BLaER1 treated with 17β-estradiol and CSF1 and Interleukin-3, amounts not matched to agents 10 nM and 100 nM (cell line): ENCODE data around the gene MSTO1.
A peak's percentile ranks its signal among the peaks of the same experiment; 100 is the strongest.
"Not testable (repeated sequence)": the region's sequence is repeated elsewhere in the genome, so short reads cannot be mapped to it uniquely, and the experiment has no call there.

Experiments
- H3K27ac ChIP-seq, 11 experiments: shearing (Covaris generic); formaldehyde crosslinking; 2 replicates each; pipeline ENCODE4 v1.8.1; 2022
- H3K27me3 ChIP-seq, 11 experiments: shearing (Covaris generic); formaldehyde crosslinking; 2 replicates each; pipeline ENCODE4 v1.8.1; 2022
- H3K36me3 ChIP-seq, 11 experiments: shearing (Covaris generic); formaldehyde crosslinking; 2 replicates each; pipeline ENCODE4 v1.8.1; 2022
- H3K4me1 ChIP-seq, 10 experiments: shearing (Covaris generic); formaldehyde crosslinking; 2 replicates each; pipeline ENCODE4 v1.8.1; 2022
- H3K4me2 ChIP-seq, 11 experiments: shearing (Covaris generic); formaldehyde crosslinking; 2 replicates each; pipeline ENCODE4 v1.8.1; 2022
- H3K4me3 ChIP-seq, 10 experiments: shearing (Covaris generic); formaldehyde crosslinking; 2 replicates each; pipeline ENCODE4 v1.8.1; 2022
- H3K9ac ChIP-seq, 11 experiments: shearing (Covaris generic); formaldehyde crosslinking; 2 replicates each; pipeline ENCODE4 v1.8.1; 2022
- H3K9me3 ChIP-seq, 11 experiments: shearing (Covaris generic); formaldehyde crosslinking; replicated peaks in 1 of 11; 2 replicates each; pipeline ENCODE4 v1.8.1; 2022
- H4K20me1 ChIP-seq, 11 experiments: shearing (Covaris generic); formaldehyde crosslinking; 2 replicates each; pipeline ENCODE4 v1.8.1; 2022
- Cebpa-rat ChIP-seq, 11 experiments: shearing (Covaris generic); IDR thresholded peaks; 2 replicates each; pipeline ENCODE4 v1.8.1; 2022

Gene MSTO1

DNA sequence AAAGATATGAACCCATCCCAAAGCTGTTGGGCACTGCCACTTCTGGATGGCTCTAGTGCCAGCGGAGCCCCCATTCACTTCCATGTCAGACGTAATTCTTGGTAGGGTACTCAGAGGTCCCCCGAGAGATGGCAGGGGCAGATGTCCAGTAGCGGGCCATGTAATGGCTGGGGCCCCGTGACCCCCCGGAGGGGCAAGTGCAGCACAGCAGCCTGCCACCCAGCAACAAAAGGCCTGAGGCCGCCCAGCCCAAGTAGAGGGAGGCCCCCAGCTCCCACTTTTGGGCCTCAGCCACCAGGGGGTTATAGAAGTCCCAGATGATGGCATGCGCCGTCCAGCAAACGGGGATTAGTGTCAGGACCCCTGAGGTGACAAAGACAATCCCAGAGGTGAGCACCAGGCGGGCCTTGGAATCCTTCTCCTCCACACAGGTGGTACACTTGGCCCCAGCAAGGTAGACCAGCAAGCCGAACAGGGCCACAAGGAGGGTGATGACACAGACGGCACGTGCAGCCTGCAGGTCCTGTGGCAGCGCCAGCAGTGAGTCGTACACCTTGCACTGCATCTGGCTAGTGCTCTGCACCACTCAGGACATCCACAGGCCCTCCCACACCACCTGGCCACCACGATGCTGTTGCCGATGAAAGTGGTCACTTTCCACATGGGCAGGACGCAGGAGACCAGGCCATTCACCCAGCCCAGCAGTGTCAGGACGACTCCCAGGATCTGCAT, 19.3 kb upstream of the MSTO1 start:
- H3K27ac ChIP-seq, H3K4me1 ChIP-seq, H3K27me3 ChIP-seq, H3K9ac ChIP-seq, H3K4me3 ChIP-seq, H3K4me2 ChIP-seq, H3K9me3 ChIP-seq, H4K20me1 ChIP-seq: not testable (repeated sequence)
- peaks cover 0 to 22% (median 0%) of the 10 kb centered on the region in 11 experiments; a peak in 7 of 22 replicates for H3K36me3 ChIP-seq

GRCh38 chr1:155591770-155592169, 18.2 kb upstream of the MSTO1 start:
- Histone ChIP-seq H3K4me1 (no peaks in the 10 kb centered on the region), H3K4me3 (no peak overlapping the region), H3K4me2 (no peak overlapping the region), H3K9ac (no peak overlapping the region), H3K27me3 (no peaks in the 10 kb centered on the region), H4K20me1 (peaks cover 0 to 8% (median 0%) of the 10 kb centered on the region in 11 experiments; a peak in 1 of 22 replicates), H3K9me3 (no peaks in the 10 kb centered on the region), H3K36me3 (peaks cover 0 to 18% (median 0%) of the 10 kb centered on the region in 11 experiments; a peak in 7 of 22 replicates), H3K27ac (no peak overlapping the region)
- no peak for TF ChIP-seq Cebpa-rat (IDR thresholded peaks at IDR 0.05)

GRCh38 chr1:155595877-155596474, 14.0 kb upstream of the MSTO1 start:
- not testable (repeated sequence) for H3K4me2 ChIP-seq

DNA sequence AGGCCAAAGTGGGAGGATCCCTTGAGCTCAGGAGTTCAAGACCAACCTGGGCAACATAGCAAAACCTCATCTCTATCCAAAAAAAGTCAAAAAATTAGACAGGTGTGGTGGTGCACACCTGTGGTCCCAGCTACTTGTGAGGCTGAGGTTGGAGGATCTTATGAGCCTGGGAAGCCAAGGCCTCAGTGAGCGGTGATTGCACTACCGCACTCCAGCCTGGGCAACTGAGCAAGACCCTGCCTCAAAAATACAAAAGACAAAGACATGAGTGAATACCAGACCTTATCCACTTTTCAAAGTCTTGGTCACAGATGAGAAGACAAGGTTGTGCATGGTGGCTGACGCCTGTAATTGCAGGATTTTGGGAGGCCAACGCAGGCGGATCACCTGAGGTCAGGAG, 13.2 kb upstream of the MSTO1 start:
- Histone ChIP-seq H3K9me3 (no peaks in the 10 kb centered on the region), H3K27me3 (no peaks in the 10 kb centered on the region), H4K20me1 (no peaks in the 10 kb centered on the region), H3K27ac (no peak overlapping the region), H3K4me2 (no peak overlapping the region), H3K36me3 (no peaks in the 10 kb centered on the region), H3K4me3 (no peak overlapping the region), H3K9ac (no peak overlapping the region), H3K4me1 (peaks cover 0 to 13% (median 7%) of the 10 kb centered on the region in 10 experiments; a peak in 10 of 20 replicates)
- no peak for TF ChIP-seq Cebpa-rat (IDR thresholded peaks at IDR 0.05)

More at GRCh38 chr1:155595877-155596474, 14.0 kb upstream of the MSTO1 start:
- not testable (repeated sequence) for H3K27ac ChIP-seq, H3K4me3 ChIP-seq, H3K36me3 ChIP-seq, H3K27me3 ChIP-seq, H3K9me3 ChIP-seq, H4K20me1 ChIP-seq, H3K9ac ChIP-seq
- peaks cover 0 to 13% (median 7%) of the 10 kb centered on the region in 10 experiments; a peak in 10 of 20 replicates for H3K4me1 ChIP-seq

GRCh38 chr1:155598842-155599331, 11.1 kb upstream of the MSTO1 start:
- Histone ChIP-seq H4K20me1 (no peaks in the 10 kb centered on the region), H3K4me1 (peaks cover 0 to 13% (median 7%) of the 10 kb centered on the region in 10 experiments; a peak in 10 of 20 replicates), H3K36me3 (no peaks in the 10 kb centered on the region), H3K4me3 (no peak overlapping the region), H3K27me3 (no peaks in the 10 kb centered on the region), H3K27ac (peak overlapping the region in 1 of 11 experiments; percentile 29; a peak in 1 of 22 replicates), H3K9me3 (no peaks in the 10 kb centered on the region), H3K4me2 (peak overlapping the region; percentile 16 to 62 (median 35); a peak in 18 of 22 replicates), H3K9ac (peak overlapping the region in 7 of 11 experiments; percentile 27 to 48 (median 42); a peak in 10 of 22 replicates)
- no peak for TF ChIP-seq Cebpa-rat (IDR thresholded peaks at IDR 0.05)

DNA sequence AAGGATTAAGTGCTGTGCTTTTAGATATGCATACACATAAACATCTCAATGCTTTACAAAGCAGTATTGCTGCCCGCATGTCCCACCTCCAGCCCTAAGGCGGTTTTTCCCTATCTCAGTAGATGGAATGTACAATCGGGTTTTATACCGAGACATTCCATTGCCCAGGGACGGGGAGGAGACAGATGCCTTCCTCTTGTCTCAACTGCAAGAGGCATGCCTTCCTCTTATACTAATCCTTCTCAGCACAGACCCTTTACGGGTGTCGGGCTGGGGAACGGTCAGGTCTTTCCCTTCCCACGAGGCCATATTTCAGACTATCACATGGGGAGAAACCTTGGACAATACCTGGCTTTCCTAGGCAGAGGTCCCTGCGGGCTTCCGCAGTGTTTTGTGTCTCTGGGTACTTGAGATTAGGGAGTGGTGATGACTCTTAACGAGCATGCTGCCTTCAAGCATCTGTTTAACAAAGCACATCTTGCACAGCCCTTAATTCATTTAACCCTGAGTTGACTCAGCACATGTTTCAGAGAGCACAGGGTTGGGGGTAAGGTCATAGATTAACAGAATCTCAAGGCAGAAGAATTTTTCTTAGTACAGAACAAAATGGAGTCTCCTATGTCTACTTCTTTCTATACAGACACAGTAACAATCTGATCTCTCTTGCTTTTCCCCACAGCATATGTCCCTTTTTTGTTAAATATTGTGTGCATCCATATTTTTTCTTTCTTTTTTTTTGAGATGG, 10.0 kb upstream of the MSTO1 start:
- H3K36me3 ChIP-seq, H3K9me3 ChIP-seq, H3K4me2 ChIP-seq, H3K27me3 ChIP-seq, H3K4me3 ChIP-seq, H3K27ac ChIP-seq, H4K20me1 ChIP-seq, H3K9ac ChIP-seq: not testable (repeated sequence)
- peaks cover 0 to 13% (median 7%) of the 10 kb centered on the region in 10 experiments; a peak in 10 of 20 replicates for H3K4me1 ChIP-seq

DNA sequence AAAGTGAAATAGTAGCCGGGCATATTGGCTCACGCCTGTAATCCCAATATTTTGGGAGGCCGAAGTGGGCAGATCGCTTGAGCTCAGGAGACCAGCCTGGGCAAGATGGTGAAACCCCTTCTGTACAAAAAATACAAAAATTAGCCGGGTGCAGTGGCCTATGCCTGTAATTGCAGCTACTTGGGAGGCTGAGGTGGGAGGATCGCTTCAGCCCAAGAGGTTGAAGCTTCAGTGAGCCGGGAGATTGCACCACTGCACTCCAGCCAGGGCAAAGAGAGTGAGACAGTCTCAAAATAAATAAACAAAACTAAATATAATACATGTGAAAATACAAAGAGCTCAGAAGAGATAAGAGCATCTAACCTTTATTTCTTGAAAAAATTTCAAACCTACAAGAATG, 2.3 kb upstream of the MSTO1 start:
- no peak overlapping the region for H3K4me2 ChIP-seq
- H3K9ac ChIP-seq: no peak overlapping the region
- H3K27ac ChIP-seq: no peak overlapping the region
- no peaks in the 10 kb centered on the region for H4K20me1 ChIP-seq
- TF ChIP-seq Cebpa-rat (IDR thresholded peaks at IDR 0.05): no peak
- no peaks in the 10 kb centered on the region for H3K27me3 ChIP-seq
- H3K4me3 ChIP-seq: no peak overlapping the region
- peaks cover 0 to 4% (median 0%) of the 10 kb centered on the region in 10 experiments; a peak in 3 of 20 replicates for H3K4me1 ChIP-seq
- H3K9me3 ChIP-seq: no peaks in the 10 kb centered on the region
- peaks cover 6 to 9% (median 8%) of the 10 kb centered on the region in 11 experiments for H3K36me3 ChIP-seq

DNA sequence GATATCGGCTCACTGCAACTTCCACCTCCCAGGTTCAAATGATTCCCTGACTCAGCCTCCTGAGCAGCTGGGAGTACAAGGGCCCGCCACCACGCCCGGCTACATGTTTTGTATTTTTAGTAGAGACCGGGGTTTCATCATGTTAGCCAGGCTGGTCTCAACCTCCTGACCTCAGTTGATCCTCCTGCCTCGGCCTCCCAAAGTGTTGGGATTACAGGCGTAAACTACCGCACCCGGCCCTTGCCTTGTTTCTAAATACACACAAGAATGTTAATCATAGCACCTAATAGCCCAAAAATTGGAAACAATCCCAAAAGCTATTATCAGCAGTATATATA, 1.2 kb upstream of the MSTO1 start:
- H3K27me3 ChIP-seq: no peaks in the 10 kb centered on the region
- no peaks in the 10 kb centered on the region for H4K20me1 ChIP-seq
- no peak for TF ChIP-seq Cebpa-rat (IDR thresholded peaks at IDR 0.05)
- H3K36me3 ChIP-seq: peaks cover 12 to 18% (median 14%) of the 10 kb centered on the region in 11 experiments
- H3K4me2 ChIP-seq: no peak overlapping the region
- H3K9ac ChIP-seq: no peak overlapping the region
- H3K4me1 ChIP-seq: peaks cover 0 to 4% (median 0%) of the 10 kb centered on the region in 10 experiments; a peak in 3 of 20 replicates
- H3K4me3 ChIP-seq: no peak overlapping the region
- no peak overlapping the region for H3K27ac ChIP-seq
- H3K9me3 ChIP-seq: no peaks in the 10 kb centered on the region

GRCh38 chr1:155610257-155610647, 234 bp downstream of the MSTO1 start:
- peaks cover 14 to 27% (median 21%) of the 10 kb centered on the region in 11 experiments for H3K36me3 ChIP-seq
- not testable (repeated sequence) for H4K20me1 ChIP-seq, H3K4me1 ChIP-seq, H3K27me3 ChIP-seq, H3K9me3 ChIP-seq
- H3K9ac ChIP-seq: peak overlapping the region in 8 of 11 experiments; percentile 76 to 88 (median 84); a peak in 16 of 22 replicates
- peak overlapping the region in 8 of 11 experiments; percentile 78 to 88 (median 84); a peak in 10 of 22 replicates for H3K27ac ChIP-seq
- H3K4me2 ChIP-seq: 0 out of 22 replicates have a peak overlapping the region, but pooled peaks of 1 of the 11 experiments have one; percentile 44
- peak overlapping the region; percentile 60 to 74 (median 64) for H3K4me3 ChIP-seq

GRCh38 chr1:155613226-155613625, 3.2 kb downstream of the MSTO1 start:
- H3K9me3 ChIP-seq, H3K4me2 ChIP-seq, H3K9ac ChIP-seq, H3K4me1 ChIP-seq, H4K20me1 ChIP-seq, H3K4me3 ChIP-seq, H3K27ac ChIP-seq, H3K27me3 ChIP-seq: not testable (repeated sequence)
- H3K36me3 ChIP-seq: peaks cover 14 to 30% (median 21%) of the 10 kb centered on the region in 11 experiments
